ENCODE data around the gene SCGB3A1.
A peak's percentile ranks its signal among the peaks of the same experiment; 100 is the strongest.

The SCGB3A1 gene

DNA sequence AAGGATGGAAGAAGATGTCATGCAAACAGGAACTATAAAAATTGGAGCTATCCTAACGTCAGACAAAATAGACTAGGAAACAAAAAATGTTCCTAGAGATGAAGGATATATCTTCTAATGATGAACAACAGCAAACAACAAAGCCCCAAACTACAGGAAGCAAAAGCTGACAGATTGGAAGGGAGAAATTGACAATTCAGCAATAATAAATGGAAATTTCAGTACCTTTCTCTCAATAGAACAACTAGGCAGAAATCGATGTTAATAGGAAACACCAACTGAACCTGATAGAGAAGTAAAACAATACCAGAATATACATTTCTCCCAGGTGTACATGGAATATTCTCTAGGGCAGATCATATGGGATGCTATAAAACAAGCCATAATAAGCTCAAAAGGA lies 7.6 kb downstream of the SCGB3A1 start:
- DNase-seq = no peak

DNA sequence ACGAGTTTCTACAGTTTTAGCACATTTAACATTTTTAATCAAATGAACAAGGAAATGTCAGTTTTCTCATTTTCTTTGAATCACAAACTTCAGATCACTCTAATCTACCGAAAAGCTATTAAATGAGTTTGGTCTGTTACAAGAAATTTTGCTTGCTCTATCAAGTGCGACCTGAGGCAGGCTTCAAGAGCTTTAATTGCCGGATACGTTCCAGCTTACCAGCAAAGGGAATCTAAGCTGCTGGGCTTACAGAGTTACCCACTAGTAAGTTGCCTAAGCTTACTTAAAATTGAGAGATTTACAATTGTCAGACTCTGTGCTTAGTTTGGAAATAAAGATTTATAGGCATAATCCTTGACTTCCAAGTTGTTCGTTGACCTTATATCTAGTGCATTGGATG lies 10.6 kb downstream of the SCGB3A1 start:
- no peak for DNase-seq

GRCh38 chr5:180575571-180575970 lies 15.7 kb downstream of the SCGB3A1 start:
- DNase-seq = no peak

- no peak for DNase-seq
These were observed 22.4 kb downstream of the SCGB3A1 start for GRCh38 chr5:180568914-180569313.

GRCh38 chr5:180563994-180564393 lies 27.3 kb downstream of the SCGB3A1 start:
- DNase-seq = peak; percentile 21

- DNase-seq = no peak
These were observed 33.1 kb downstream of the SCGB3A1 start for GRCh38 chr5:180558232-180558631.

DNA sequence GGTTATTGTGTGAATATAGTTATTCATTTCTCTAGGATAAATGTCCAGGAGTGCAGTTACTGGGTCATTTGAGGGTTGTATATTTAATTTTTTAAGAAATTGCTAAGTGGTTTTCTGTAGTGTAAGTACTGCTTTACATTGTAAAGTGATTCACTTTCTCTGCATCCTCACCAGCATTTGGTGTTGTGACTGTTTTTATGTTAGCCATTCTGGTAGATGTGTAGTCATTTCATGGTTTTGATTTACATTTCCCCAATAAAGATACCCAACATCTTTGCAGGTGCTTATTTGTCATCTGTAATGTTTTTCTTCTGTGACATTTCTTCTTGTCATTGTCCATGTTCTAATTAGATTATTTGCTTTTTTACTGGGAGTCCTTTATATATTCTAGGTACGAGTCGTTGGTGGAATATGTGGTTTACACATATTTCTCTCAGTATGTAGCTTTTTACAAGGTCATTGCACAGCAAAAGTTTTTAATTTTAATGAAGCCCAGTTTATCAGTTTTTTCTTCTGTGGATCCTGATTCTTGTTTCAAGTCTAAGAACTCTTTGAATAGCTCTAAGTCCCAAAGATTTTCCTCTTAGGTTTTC lies 34.0 kb downstream of the SCGB3A1 start:
- no peak for DNase-seq

- DNase-seq = no peak
These were observed 36.0 kb downstream of the SCGB3A1 start for GRCh38 chr5:180555168-180555921.

DNA sequence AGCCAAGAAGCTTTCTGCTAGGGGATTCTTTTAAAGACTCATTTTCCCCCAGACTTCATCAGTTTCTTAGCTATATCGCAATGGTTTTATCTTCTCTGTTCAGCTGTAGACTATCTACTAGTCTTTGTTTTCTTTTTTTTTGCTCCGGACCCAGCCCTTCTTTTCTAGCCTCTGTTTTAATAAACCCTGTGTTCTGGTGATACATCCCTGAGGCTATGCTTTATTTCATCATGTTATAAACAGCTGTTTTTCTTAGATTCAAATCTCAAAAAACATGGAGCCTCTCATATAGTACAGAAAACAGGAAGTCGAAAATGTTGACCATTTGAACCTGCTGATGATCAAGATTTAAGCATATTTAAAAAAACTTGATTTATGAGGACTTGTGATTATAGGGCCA lies 37.8 kb downstream of the SCGB3A1 start:
- DNase-seq = no peak

DNA sequence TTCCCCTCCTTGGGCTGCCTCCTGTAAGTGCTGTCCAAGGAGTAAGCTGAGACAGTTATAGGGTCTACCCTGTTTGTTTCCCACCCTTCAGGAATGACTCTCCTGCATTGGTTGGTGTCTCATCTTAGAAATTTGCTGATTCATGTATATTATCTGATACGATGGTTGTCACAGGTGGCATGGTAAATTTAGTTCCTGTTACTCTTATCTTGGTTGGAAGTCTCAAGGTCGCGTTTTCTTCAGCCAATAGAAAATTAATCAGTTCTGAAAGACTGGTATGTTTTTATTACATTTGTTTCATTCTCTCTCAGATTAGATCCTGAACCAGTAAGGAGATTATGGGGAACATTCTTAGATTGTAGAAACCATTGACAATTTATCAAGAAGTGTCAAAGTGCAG lies 42.7 kb downstream of the SCGB3A1 start:
- no peak for DNase-seq

DNA sequence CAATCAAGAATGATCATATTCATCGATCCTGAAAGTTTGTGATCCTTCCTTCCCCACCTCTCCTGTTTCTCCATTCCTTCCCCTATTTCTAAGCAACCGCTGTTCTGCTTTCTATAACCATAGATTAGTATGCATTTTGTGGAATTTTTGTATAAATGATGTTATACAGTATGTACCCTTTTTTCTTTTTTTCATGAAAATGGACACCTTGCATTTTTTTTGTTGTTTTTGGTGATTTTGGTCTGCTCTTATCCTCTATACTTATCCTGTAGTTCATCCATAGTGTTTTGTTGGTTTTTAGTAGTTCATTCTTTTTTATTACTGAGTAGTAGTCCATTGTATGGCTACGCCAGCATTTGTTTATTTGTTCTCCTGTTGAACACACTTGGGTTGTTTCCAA lies 46.1 kb downstream of the SCGB3A1 start:
- DNase-seq = no peak

DNA sequence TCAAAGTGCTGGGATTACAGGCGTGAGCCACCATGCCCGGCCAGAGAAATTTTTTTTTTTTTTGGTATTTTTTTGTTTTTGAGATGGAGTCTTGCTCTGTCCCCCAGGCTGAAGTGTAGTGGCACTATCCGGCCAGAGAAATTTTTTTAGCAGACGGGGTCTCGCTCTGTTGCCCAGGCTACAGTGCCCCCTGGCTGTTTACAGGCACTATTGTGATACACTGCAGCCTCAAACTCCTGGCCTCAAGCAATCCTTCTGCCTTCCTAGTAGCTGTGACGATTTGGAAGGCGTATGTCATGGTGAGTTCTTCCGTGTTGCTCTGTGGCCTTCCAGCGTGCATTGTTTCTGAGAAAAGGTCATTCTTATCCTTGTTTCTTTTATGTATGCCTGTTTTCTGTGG lies 49.6 kb downstream of the SCGB3A1 start:
- no peak for DNase-seq

All from activated naive CD4-positive, alpha-beta T cell treated with anti-CD3 and anti-CD28 coated beads, Interleukin-2, amount 50 U/mL, for 16 hours (primary cell).